Hepatocyte (in vitro differentiated cells): ENCODE data around the gene BIRC5. TPM values are rescaled to one million over a fixed set of nuclear protein-coding genes. Genes with fewer than 3 reads are reported as not detected.

ENCODE experiments used
- DNase-seq: peaks from one replicate; pipeline ENCODE4 v3.0.0-alpha.2; 2016; ENCODE audit warnings: low spot score
- H2AFZ ChIP-seq: fragments of 200-600 bp; sonication (generic); 2 replicates; pipeline ENCODE4 v1.6.0; 2016; ENCODE audit warnings: antibody characterized with exemption, mild to moderate bottlenecking
- H3K27ac ChIP-seq: fragments of 200-600 bp; sonication (generic); 2 replicates; pipeline ENCODE4 v1.5.1; 2016; ENCODE audit warnings: mild to moderate bottlenecking
- H3K27me3 ChIP-seq: fragments of 200-600 bp; sonication (generic); 2 replicates; pipeline ENCODE4 v1.6.1; 2016
- H3K36me3 ChIP-seq: fragments of 200-600 bp; sonication (generic); replicated peaks from 2 replicates; pipeline ENCODE4 v1.5.1; 2016; ENCODE audit warnings: low read depth; ENCODE audit not compliant: insufficient read depth
- H3K4me1 ChIP-seq: fragments of 200-600 bp; sonication (generic); 2 replicates; pipeline ENCODE4 v1.5.1; 2016; ENCODE audit warnings: mild to moderate bottlenecking, moderate library complexity; ENCODE audit not compliant: insufficient read depth
- H3K4me2 ChIP-seq: fragments of 200-600 bp; sonication (generic); 2 replicates; pipeline ENCODE4 v1.6.0; 2016
- H3K4me3 ChIP-seq: fragments of 200-600 bp; sonication (generic); 2 replicates; pipeline ENCODE4 v1.5.1; 2016; ENCODE audit warnings: mild to moderate bottlenecking
- H3K79me2 ChIP-seq: fragments of 200-600 bp; sonication (generic); 2 replicates; pipeline ENCODE4 v1.6.0; 2017; ENCODE audit warnings: mild to moderate bottlenecking
- H3K9me2 ChIP-seq: fragments of 200-600 bp; sonication (generic); replicated peaks from 2 replicates; pipeline ENCODE4 v1.6.0; 2017; ENCODE audit warnings: mild to moderate bottlenecking; ENCODE audit not compliant: insufficient read depth
- H3K9me3 ChIP-seq: fragments of 200-600 bp; sonication (generic); 2 replicates; pipeline ENCODE4 v1.5.1; 2016; ENCODE audit warnings: low read depth, mild to moderate bottlenecking
- H4K20me1 ChIP-seq: fragments of 200-600 bp; sonication (generic); 2 replicates; pipeline ENCODE4 v1.6.0; 2016; ENCODE audit warnings: mild to moderate bottlenecking; ENCODE audit not compliant: insufficient read depth, poor library complexity, severe bottlenecking
- EZH2 ChIP-seq: fragments of 200-600 bp; sonication (generic); IDR thresholded peaks from 2 replicates; pipeline ENCODE4 v1.6.1; 2016; ENCODE audit warnings: antibody characterized with exemption, mild to moderate bottlenecking, borderline replicate concordance
- EZH2phosphoT487 ChIP-seq: fragments of 200-600 bp; sonication (generic); IDR thresholded peaks from one replicate; pipeline ENCODE4 v1.6.1; 2018; ENCODE audit warnings: antibody characterized with exemption, mild to moderate bottlenecking, low read depth, moderate library complexity; ENCODE audit not compliant: unreplicated experiment, severe bottlenecking
- WGBS: methylation state at CpG from one replicate; pipeline ENCODE4 v1.1.6; 2016; ENCODE audit warnings: low lambda C conversion rate; ENCODE audit errors: missing lambda C conversion rate; 5-methylcytosine and 5-hydroxymethylcytosine counted together
- polyA plus RNA-seq: library from polyadenylated mRNA; unstranded; fragments of >200 nt; fragmentation: Nextera tagmentation; extraction: Ambion mirVana; gene quantifications from 2 replicates; pipeline ENCODE4 v1.2.1, GENCODE V29; 2016
- total RNA-seq: library from RNA; depleted of rRNA; stranded (reverse); fragments of >200 nt; gene quantifications from 2 replicates; pipeline ENCODE4 v1.2.3, GENCODE V29; 2014
- TF ChIP-seq, protein P1 (sequence below): fragments of 200-600 bp; sonication (generic); IDR thresholded peaks from 2 replicates; pipeline ENCODE4 v1.5.1; 2016; ENCODE audit warnings: antibody characterized with exemption, mild to moderate bottlenecking; ENCODE audit not compliant: poor library complexity

Gene BIRC5
- total and polyA plus RNA-seq, 2 experiments from 2014 or later, result 12.4 to 14.6 TPM

DNA sequence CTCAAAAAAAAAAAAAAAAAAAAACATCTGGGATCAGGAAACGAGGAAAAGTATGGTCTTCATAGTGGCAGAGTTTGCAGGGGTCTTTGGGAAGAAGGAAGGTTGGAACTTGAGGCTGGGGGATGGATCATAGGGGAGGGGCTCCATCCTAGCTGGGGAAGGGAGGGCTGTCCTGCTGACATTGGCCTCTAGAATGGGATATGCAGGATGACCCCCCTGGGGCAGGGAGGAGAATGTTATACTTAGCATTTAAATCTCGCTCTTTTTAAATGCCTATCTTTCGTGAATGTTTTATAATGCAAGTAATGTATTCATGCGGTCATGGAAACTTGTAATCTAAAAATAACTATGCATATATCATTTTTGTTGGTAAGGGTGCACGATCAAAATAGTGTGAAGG is 50.5 kb downstream of the BIRC5 start:
- Histone ChIP-seq H3K79me2 (no peaks in the 10 kb centered on the region), H3K4me1 (peaks cover 38% of the 10 kb centered on the region), H3K9me3 (no peaks in the 10 kb centered on the region), H2AFZ (no peak overlapping the region), H3K27ac (no peak overlapping the region), H3K9me2 (no peaks in the 10 kb centered on the region), H3K27me3 (no peaks in the 10 kb centered on the region), H3K4me3 (no peak overlapping the region), H3K36me3 (no peaks in the 10 kb centered on the region), H3K4me2 (no peak overlapping the region), H4K20me1 (no peaks in the 10 kb centered on the region)
- WGBS, result 89% methylated on average over 5 of the region's 5 CpGs
- DNase-seq, result no peak
- TF ChIP-seq, protein P1, sequence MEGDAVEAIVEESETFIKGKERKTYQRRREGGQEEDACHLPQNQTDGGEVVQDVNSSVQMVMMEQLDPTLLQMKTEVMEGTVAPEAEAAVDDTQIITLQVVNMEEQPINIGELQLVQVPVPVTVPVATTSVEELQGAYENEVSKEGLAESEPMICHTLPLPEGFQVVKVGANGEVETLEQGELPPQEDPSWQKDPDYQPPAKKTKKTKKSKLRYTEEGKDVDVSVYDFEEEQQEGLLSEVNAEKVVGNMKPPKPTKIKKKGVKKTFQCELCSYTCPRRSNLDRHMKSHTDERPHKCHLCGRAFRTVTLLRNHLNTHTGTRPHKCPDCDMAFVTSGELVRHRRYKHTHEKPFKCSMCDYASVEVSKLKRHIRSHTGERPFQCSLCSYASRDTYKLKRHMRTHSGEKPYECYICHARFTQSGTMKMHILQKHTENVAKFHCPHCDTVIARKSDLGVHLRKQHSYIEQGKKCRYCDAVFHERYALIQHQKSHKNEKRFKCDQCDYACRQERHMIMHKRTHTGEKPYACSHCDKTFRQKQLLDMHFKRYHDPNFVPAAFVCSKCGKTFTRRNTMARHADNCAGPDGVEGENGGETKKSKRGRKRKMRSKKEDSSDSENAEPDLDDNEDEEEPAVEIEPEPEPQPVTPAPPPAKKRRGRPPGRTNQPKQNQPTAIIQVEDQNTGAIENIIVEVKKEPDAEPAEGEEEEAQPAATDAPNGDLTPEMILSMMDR, result no peak
- TF ChIP-seq EZH2phosphoT487 (no peak), EZH2 (no peak)

DNA sequence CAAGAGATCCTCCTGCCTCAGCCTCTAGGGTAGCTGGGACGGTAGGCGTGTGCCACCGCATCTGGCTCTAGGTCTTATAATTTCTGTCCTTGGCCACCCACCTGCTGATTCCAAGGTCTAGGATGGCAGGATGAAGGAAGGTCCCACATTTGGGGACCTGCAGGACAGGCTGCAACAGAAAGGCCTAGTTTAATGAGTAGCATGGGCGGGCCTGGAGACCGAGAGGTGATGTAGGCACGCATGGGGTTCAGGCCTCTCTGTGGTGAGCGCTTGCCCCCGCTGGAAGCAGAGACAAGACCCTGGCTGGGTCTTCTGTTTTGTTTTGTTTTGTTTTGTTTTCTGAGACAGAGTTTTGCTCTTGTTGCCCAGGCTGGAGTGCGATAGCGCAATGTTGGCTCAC is 51.1 kb downstream of the BIRC5 start:
- Histone ChIP-seq H3K4me1 (peaks cover 43% of the 10 kb centered on the region), H4K20me1 (no peaks in the 10 kb centered on the region), H3K79me2 (no peaks in the 10 kb centered on the region), H2AFZ (no peak overlapping the region), H3K36me3 (no peaks in the 10 kb centered on the region), H3K9me2 (no peaks in the 10 kb centered on the region), H3K27me3 (no peaks in the 10 kb centered on the region), H3K4me3 (no peak overlapping the region), H3K27ac (no peak overlapping the region), H3K9me3 (no peaks in the 10 kb centered on the region), H3K4me2 (no peak overlapping the region)
- WGBS, result 94% methylated on average over 10 of the region's 10 CpGs
- TF ChIP-seq EZH2phosphoT487 (no peak), EZH2 (no peak)
- TF ChIP-seq, protein P1, result no peak
- no peak for DNase-seq

- H3K9me3 ChIP-seq, result no peaks in the 10 kb centered on the region
- 77% methylated on average over 6 of the region's 6 CpGs for WGBS
- TF ChIP-seq EZH2 (no peak), EZH2phosphoT487 (no peak)
- TF ChIP-seq, protein P1, result no peak
- peak; percentile 12 for DNase-seq
- no peak overlapping the region for H3K4me3 ChIP-seq
- no peaks in the 10 kb centered on the region for H3K9me2 ChIP-seq
- H3K36me3 ChIP-seq, result no peaks in the 10 kb centered on the region
- H3K79me2 ChIP-seq, result no peaks in the 10 kb centered on the region
- no peaks in the 10 kb centered on the region for H3K27me3 ChIP-seq
- H2AFZ ChIP-seq, result no peak overlapping the region
- peaks cover 55% of the 10 kb centered on the region for H3K4me1 ChIP-seq
- no peak overlapping the region for H3K4me2 ChIP-seq
- H3K27ac ChIP-seq, result peak overlapping the region; percentile 92
- H4K20me1 ChIP-seq, result no peaks in the 10 kb centered on the region
Measured at GRCh38 chr17:78266231-78266631, 52.2 kb downstream of the BIRC5 start.

GRCh38 chr17:78266771-78267170 is 52.7 kb downstream of the BIRC5 start:
- H3K79me2 ChIP-seq, result no peaks in the 10 kb centered on the region
- H4K20me1 ChIP-seq, result no peaks in the 10 kb centered on the region
- H3K36me3 ChIP-seq, result no peaks in the 10 kb centered on the region
- TF ChIP-seq EZH2 (no peak), EZH2phosphoT487 (no peak)
- TF ChIP-seq, protein P1, result no peak
- no peaks in the 10 kb centered on the region for H3K9me2 ChIP-seq
- H3K4me3 ChIP-seq, result no peak overlapping the region
- H3K27ac ChIP-seq, result peak overlapping the region; percentile 92
- DNase-seq, result peak; percentile 5
- no peaks in the 10 kb centered on the region for H3K27me3 ChIP-seq
- 86% methylated on average over 8 of the region's 9 CpGs for WGBS
- H3K4me1 ChIP-seq, result peaks cover 60% of the 10 kb centered on the region
- H2AFZ ChIP-seq, result no peak overlapping the region
- H3K4me2 ChIP-seq, result peak overlapping the region; percentile 75
- no peaks in the 10 kb centered on the region for H3K9me3 ChIP-seq
